T-cell (primary cell): ENCODE data around the gene WNT9A. TPM values are rescaled to one million over a fixed set of nuclear protein-coding genes. Genes with fewer than 3 reads are reported as not detected.

ENCODE experiments used
- ATAC-seq, 4 experiments: fragments of 200-7000 bp in 3 of 4; fragments of 150-1000 bp in 1 of 4; cut with Tn5 transposase; replicated peaks in 1 of 4; 1 replicate in 3 of 4; 2 replicates in 1 of 4; pipeline ENCODE4 v1.10.0; 2021; ENCODE audit warnings: moderate library complexity in 3 of 4, mild to moderate bottlenecking in 2 of 4, moderate number of reproducible peaks in 1 of 4
- CTCF ChIA-PET, 2 donors: fragments of 300-600 bp; sonication (Branson Sonifier 250); formaldehyde crosslinking; loops; one replicate each; lab custom pipeline; 2022; ENCODE audit warnings: antibody characterized with exemption in 2 of 2; lab: Charles Lee
- POLR2A ChIA-PET, 2 donors: fragments of 300-600 bp; sonication (Branson Sonifier 250); formaldehyde crosslinking; loops; one replicate each; lab custom pipeline; 2022; ENCODE audit warnings: antibody characterized with exemption in 2 of 2; lab: Charles Lee
- DNase-seq, 35 experiments: peaks; one replicate each; pipeline versions ENCODE4 v3.0.0 to v3.0.0-alpha.2; 2013 to 2023
- H3K27ac ChIP-seq: one replicate; pipeline ENCODE4 v1.5.1; 2013; ENCODE audit warnings: low read length
- H3K27me3 ChIP-seq, 2 experiments: replicated peaks in 1 of 2; 1 replicate in 1 of 2; 2 replicates in 1 of 2; pipeline versions ENCODE4 v1.6.1 to v1.7.0; 2013; ENCODE audit warnings: low read length in 1 of 2, mixed read lengths in 1 of 2; ENCODE audit not compliant: control insufficient read depth in 2 of 2, insufficient read depth in 2 of 2; ENCODE audit errors: extremely low read depth in 1 of 2
- H3K36me3 ChIP-seq, 2 donors: 1 replicate in 1 of 2; 2 replicates in 1 of 2; pipeline versions ENCODE4 v1.6.1 to v1.7.0; 2013; ENCODE audit warnings: low read length in 1 of 2; ENCODE audit not compliant: control insufficient read depth in 2 of 2, insufficient read depth in 1 of 2; ENCODE audit errors: extremely low read depth in 1 of 2
- H3K4me1 ChIP-seq, 2 experiments: 1 replicate in 1 of 2; 2 replicates in 1 of 2; pipeline versions ENCODE4 v1.6.1 to v1.7.0; 2013; ENCODE audit warnings: low read length in 2 of 2, mixed read lengths in 1 of 2; ENCODE audit not compliant: insufficient read depth in 2 of 2, control insufficient read depth in 1 of 2; ENCODE audit errors: extremely low read depth in 1 of 2
- H3K4me3 ChIP-seq, 2 donors: 1 replicate in 1 of 2; 2 replicates in 1 of 2; pipeline versions ENCODE4 v1.5.1 to v1.7.0; 2013; ENCODE audit warnings: mild to moderate bottlenecking in 2 of 2, low read length in 1 of 2, moderate library complexity in 1 of 2; ENCODE audit not compliant: control insufficient read depth in 1 of 2; ENCODE audit errors: extremely low read depth in 1 of 2
- H3K9me3 ChIP-seq: 2 replicates; pipeline ENCODE4 v1.7.0; 2013
- H3K27ac Mint-ChIP-seq, 2 donors: one replicate each; pipeline ENCODE4 v1.8.0; 2020 to 2021; ENCODE audit warnings: mild to moderate bottlenecking in 2 of 2, mixed read lengths in 2 of 2
- H3K27me3 Mint-ChIP-seq, 2 donors: one replicate each; pipeline ENCODE4 v1.8.0; 2021 to 2022; ENCODE audit warnings: mixed read lengths in 2 of 2
- H3K36me3 Mint-ChIP-seq: one replicate; pipeline ENCODE4 v1.8.0; 2021; ENCODE audit warnings: mixed read lengths
- H3K4me1 Mint-ChIP-seq, 3 donors: one replicate each; pipeline ENCODE4 v1.8.0; 2020 to 2022; ENCODE audit warnings: mixed read lengths in 3 of 3, mild to moderate bottlenecking in 1 of 3
- H3K4me3 Mint-ChIP-seq, 3 donors: one replicate each; pipeline ENCODE4 v1.8.0; 2020 to 2022; ENCODE audit warnings: mild to moderate bottlenecking in 3 of 3, mixed read lengths in 3 of 3, moderate library complexity in 3 of 3
- H3K9me3 Mint-ChIP-seq, 3 donors: one replicate each; pipeline ENCODE4 v1.8.0; 2020 to 2022; ENCODE audit warnings: mixed read lengths in 3 of 3
- WGBS: methylation state at CpG from one replicate; pipeline ENCODE4 v1.1.5; 2013; ENCODE audit warnings: missing lambda C conversion rate; ENCODE audit not compliant: insufficient coverage; 5-methylcytosine and 5-hydroxymethylcytosine counted together
- total RNA-seq, 35 experiments: library from RNA in 6 of 35; stranded (reverse) in 6 of 35; fragments of 120-200 nt in 1 of 35; gene quantifications; one replicate each; pipeline versions ENCODE4 v1.2.1 to v1.2.4 and lab custom pipeline; 2013 to 2026

Gene WNT9A
- total RNA-seq, 5 donors from 2014 or later (not counting 1 experiment from before 2014, with no cell fraction given) = 0.12 to 0.72 (median 0.48) TPM; not detected in 1

DNA sequence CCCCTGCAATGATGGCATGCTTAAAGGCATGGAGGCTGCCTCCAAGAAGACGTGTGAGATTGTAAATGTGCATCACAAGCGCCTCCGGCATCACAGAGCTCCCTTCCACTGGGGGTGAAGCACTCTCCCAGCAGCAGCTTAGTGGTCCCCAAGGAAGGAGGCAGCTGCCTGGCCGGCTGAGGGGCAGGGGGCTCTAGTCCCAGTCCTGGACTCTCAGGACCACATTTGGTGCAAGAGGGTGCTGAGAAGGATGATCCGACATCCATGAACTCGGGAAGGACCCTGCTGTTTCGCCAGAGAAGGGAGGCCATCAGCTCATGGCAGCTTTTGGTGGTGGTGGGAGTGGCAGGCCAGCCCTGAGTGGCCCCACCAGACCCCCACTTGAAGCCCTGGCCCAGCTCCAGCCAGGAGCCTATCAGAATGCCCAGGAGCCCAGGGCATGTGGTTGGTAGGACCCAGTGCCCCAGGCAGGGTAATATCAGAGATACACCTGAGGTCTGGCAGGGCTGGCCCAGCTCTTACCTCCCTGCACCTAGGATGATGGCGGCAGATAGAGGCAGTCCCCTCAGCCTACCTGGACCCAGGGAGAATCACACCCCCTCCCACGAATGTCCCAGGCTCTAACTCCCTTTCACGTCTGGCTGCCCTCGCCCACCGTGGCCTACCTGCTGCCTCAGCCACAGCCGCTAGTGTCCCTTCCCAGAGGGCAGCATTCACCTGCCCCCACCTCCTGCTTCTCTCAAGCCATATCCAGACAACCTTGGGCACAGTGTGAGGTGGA is 2.4 kb upstream of the WNT9A start:
- POLR2A ChIA-PET = interaction anchor here in 1 of 2 donors (0.5 kb wide), 1 partner anchor 1178 kb away, joined by 3 read pairs; no protein-coding TSS in a partner anchor
- Histone ChIP-seq H3K27me3 (peaks cover 2 to 74% of the 10 kb centered on the region in 2 experiments), H3K27ac (no peak overlapping the region), H3K9me3 (no peaks in the 10 kb centered on the region), H3K4me3 (no peak overlapping the region), H3K4me1 (peaks cover 3 to 20% of the 10 kb centered on the region in 2 experiments), H3K36me3 (no peaks in the 10 kb centered on the region)
- CTCF ChIA-PET = no interaction called here
- Mint-ChIP-seq H3K27me3 (peaks cover 9 to 31% of the 10 kb centered on the region in 2 donors), H3K27ac (no peak overlapping the region), H3K9me3 (no peaks in the 10 kb centered on the region), H3K4me3 (no peak overlapping the region), H3K36me3 (no peaks in the 10 kb centered on the region), H3K4me1 (peaks cover 0 to 17% (median 7%) of the 10 kb centered on the region in 3 donors)
- WGBS = 92% methylated on average over 7 of the region's 13 CpGs
- DNase-seq (peak in 2 of 35 experiments; percentile 4 to 17), ATAC-seq (no peak)

DNA sequence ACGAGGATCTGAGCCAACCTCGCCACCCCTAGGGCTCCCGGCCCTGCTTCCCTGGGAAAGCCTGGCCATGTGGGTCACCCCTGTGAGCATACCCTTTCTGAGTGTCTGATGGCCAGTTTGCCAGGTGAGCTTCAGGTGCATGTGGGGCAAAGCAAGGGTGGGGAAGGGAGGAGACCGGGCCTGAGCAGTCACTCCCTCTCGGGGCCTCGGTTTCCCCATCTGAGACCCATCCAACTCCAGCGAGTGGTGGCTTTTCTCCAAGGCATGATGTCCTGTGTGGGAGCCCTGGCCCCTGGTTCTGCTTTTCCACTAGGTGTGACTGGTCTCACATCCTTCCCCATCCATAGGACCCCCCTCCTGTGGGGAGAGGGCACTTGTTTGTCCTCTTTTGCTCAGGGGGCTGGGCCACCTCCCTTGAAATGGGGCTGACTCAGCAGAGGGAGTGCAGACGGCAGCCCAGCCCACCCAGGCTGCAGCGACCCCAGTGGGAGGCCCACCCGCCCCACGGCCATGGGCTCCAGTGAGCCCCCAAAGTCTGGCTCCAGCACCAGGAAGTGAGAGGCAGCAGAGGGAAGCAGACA is 1.7 kb upstream of the WNT9A start:
- Histone ChIP-seq H3K4me1 (peaks cover 3 to 20% of the 10 kb centered on the region in 2 experiments), H3K27ac (no peak overlapping the region), H3K9me3 (no peaks in the 10 kb centered on the region), H3K4me3 (no peak overlapping the region), H3K36me3 (no peaks in the 10 kb centered on the region), H3K27me3 (peaks cover 2 to 81% of the 10 kb centered on the region in 2 experiments)
- H3K4me3 Mint-ChIP-seq = no peak overlapping the region
- H3K27ac Mint-ChIP-seq = no peak overlapping the region
- H3K27me3 Mint-ChIP-seq = peaks cover 9 to 26% of the 10 kb centered on the region in 2 donors
- DNase-seq (peak in 1 of 35 experiments; percentile 21), ATAC-seq (no peak)
- no peaks in the 10 kb centered on the region for H3K9me3 Mint-ChIP-seq
- WGBS = 72% methylated on average over 3 of the region's 11 CpGs
- no peaks in the 10 kb centered on the region for H3K36me3 Mint-ChIP-seq
- POLR2A ChIA-PET = interaction anchor here in 1 of 2 donors (0.5 kb wide), 1 partner anchor 1179 kb away, joined by 3 read pairs; no protein-coding TSS in a partner anchor
- H3K4me1 Mint-ChIP-seq = peaks cover 0 to 17% (median 7%) of the 10 kb centered on the region in 3 donors
- CTCF ChIA-PET = no interaction called here

DNA sequence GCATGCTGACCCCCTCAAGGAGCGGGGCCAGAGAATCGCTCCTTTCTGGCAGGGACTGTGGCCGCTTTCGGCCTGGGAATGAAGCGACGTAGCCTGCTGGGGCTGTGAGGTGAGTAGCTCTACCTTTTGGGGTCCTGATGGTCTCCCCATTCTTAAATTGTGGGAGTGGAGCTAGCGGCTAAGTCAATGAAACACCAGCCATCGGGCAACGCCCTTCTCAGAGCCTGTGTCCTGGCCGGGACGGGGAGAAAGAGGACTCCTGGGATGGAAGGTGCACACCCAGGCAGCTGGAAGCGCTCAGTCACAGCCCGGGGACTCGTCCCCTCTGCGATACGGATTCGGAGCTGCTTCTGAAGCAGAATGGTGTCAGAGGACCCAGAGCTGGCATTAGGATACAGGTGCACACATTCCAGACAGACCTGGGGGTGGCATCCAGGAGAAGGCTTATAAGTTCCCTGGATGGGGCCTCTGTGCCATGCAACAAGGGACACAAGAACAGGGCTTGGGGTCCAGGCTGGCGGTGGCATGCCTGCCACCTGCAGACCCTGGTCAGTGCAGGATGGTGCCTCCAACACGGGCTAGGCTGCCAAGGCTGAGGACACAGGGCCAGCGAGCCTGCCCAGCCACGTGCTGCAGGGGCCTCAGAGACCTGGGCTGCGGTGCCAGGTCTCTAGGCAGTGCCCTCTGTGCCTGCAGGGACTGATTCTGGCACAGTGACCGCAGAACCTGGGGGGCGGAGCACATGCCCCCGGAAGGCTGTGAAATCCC is 945 bp upstream of the WNT9A start:
- DNase-seq (peak in 1 of 35 experiments; percentile 22), ATAC-seq (no peak)
- peaks cover 0 to 16% (median 7%) of the 10 kb centered on the region in 3 donors for H3K4me1 Mint-ChIP-seq
- no peak overlapping the region for H3K27ac Mint-ChIP-seq
- peak overlapping the region; percentile 57 to 69 (median 58) for H3K4me3 Mint-ChIP-seq
- Histone ChIP-seq H3K27me3 (peaks cover 2 to 76% of the 10 kb centered on the region in 2 experiments), H3K36me3 (no peaks in the 10 kb centered on the region), H3K27ac (no peak overlapping the region), H3K9me3 (no peaks in the 10 kb centered on the region), H3K4me3 (no peak overlapping the region), H3K4me1 (peaks cover 3 to 20% of the 10 kb centered on the region in 2 experiments)
- H3K27me3 Mint-ChIP-seq = peaks cover 9 to 25% of the 10 kb centered on the region in 2 donors
- no peaks in the 10 kb centered on the region for H3K36me3 Mint-ChIP-seq
- H3K9me3 Mint-ChIP-seq = no peaks in the 10 kb centered on the region
- ChIA-PET CTCF (interaction anchor here (0.6 kb wide), 2 partner anchors 186 to 406 kb away, joined by 3 to 5 read pairs; no protein-coding TSS in a partner anchor), POLR2A (no interaction called here)
- 42% methylated on average over 23 of the region's 25 CpGs for WGBS

DNA sequence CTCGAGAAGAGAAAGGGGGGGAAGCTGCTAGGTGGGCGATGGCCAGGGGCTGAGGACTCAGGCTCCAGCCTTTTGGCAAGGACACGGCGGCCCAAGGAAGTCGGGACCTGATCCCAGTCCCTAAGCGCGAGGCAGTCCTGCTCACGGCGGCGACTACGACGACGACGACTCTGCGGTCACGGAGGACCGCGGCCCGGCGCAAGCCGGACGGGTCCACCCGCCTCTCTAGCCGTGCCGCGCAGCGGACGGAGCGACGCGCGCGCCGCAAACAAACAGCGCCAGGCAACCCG is 401 bp downstream of the WNT9A start:
- ATAC-seq = no peak
- Histone ChIP-seq H3K36me3 (no peaks in the 10 kb centered on the region), H3K4me3 (peak overlapping the region; percentile 17 to 78), H3K27me3 (peaks cover 2 to 71% of the 10 kb centered on the region in 2 experiments), H3K4me1 (peaks cover 3 to 20% of the 10 kb centered on the region in 2 experiments), H3K9me3 (no peaks in the 10 kb centered on the region), H3K27ac (no peak overlapping the region)
- Mint-ChIP-seq H3K27ac (no peak overlapping the region), H3K9me3 (no peaks in the 10 kb centered on the region), H3K4me3 (peak overlapping the region; percentile 70 to 73 (median 72)), H3K4me1 (peaks cover 0 to 15% (median 7%) of the 10 kb centered on the region in 3 donors), H3K36me3 (no peaks in the 10 kb centered on the region), H3K27me3 (peaks cover 4 to 22% of the 10 kb centered on the region in 2 donors)
- ChIA-PET POLR2A (no interaction called here), CTCF (no interaction called here)
- under 1% methylated on average over 36 of the region's 36 CpGs for WGBS
- peak in 1 of 35 experiments; percentile 21 for DNase-seq

DNA sequence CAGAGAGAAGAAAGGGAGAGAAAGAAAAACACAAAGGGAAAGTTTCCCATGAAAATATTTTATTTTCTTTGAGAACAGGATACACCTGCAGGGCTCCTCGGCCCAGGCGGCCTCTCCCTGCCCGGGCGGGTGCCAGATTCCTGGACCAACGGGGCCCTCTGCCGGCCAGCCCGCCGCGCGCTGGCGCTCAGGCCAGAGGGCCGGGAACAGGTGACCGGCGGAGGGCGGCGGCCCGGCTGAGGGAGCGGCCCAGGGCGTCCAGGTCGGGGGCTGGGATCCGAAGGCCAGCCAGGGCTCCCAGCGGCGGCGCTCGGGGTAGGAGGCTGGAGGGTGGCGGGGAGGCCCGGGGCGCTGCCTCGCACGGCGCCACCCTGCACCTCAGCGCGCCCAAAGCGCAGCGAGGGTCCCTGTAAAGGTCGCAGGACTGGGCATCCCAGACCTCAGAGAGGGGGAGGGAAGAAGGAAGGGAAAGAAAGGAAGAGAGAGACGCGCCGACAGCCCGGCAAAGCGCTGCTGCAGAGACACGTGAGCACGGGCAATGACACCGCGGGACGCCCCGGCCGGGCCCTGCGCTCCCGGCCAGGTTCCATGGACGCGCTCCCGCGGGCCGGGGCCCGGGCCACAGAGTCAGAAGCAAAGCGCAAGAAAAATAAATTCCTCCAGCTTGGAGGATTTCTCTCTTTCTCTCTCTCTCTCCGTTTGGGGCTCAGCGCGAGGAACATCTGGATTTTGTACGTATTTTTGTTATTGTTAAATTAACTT is 927 bp downstream of the WNT9A start:
- Histone ChIP-seq H3K36me3 (no peaks in the 10 kb centered on the region), H3K4me3 (peak overlapping the region; percentile 17 to 78), H3K9me3 (no peaks in the 10 kb centered on the region), H3K4me1 (peaks cover 3 to 20% of the 10 kb centered on the region in 2 experiments), H3K27ac (no peak overlapping the region), H3K27me3 (peaks cover 2 to 66% of the 10 kb centered on the region in 2 experiments)
- ATAC-seq = peak; percentile 71 to 88 (median 82)
- no peaks in the 10 kb centered on the region for H3K36me3 Mint-ChIP-seq
- CTCF ChIA-PET = interaction anchor here in 1 of 2 donors (0.6 kb wide), 1 partner anchor 72 kb away, joined by 4 read pairs; no protein-coding TSS in a partner anchor
- peak in 29 of 35 experiments; percentile 10 to 70 (median 33) for DNase-seq
- POLR2A ChIA-PET = no interaction called here
- H3K27ac Mint-ChIP-seq = no peak overlapping the region
- H3K4me3 Mint-ChIP-seq = peak overlapping the region; percentile 70 to 73 (median 72)
- no peaks in the 10 kb centered on the region for H3K9me3 Mint-ChIP-seq
- H3K27me3 Mint-ChIP-seq = peaks cover 4 to 22% of the 10 kb centered on the region in 2 donors
- H3K4me1 Mint-ChIP-seq = peaks cover 0 to 15% (median 7%) of the 10 kb centered on the region in 3 donors
- 2% methylated on average over 49 of the region's 61 CpGs for WGBS
